ENCODE results near the gene DLEC1. TPM values are rescaled to one million over a fixed set of nuclear protein-coding genes. Genes with fewer than 3 reads are reported as not detected.

DLEC1 gene
- total RNA-seq, 1 experiment from 2014 or later, result not detected

GRCh38 chr3:38136777-38137614, 98.0 kb downstream of the DLEC1 start, which contains the start of gene ACAA1:
Gene ACAA1, minus strand, starts transcription at chr3:38137127. Its CDS starts 92 bp downstream, at chr3:38137035.
- DNase-seq (ENCODE audit: low spot score), result peak; percentile 99

GRCh38 chr3:38137615-38138348, 98.8 kb downstream of the DLEC1 start:
- no peak for DNase-seq (ENCODE audit: low spot score)

GRCh38 chr3:38138349-38139190, 99.6 kb downstream of the DLEC1 start, which contains the start of gene MYD88:
Gene MYD88, plus strand, starts transcription at chr3:38138661. Its CDS starts 40 bp downstream, at chr3:38138701.
- DNase-seq (ENCODE audit: low spot score), result no peak

- no peak for DNase-seq (ENCODE audit: low spot score)
Measured at GRCh38 chr3:38139191-38139590, 100.2 kb downstream of the DLEC1 start.

DNA sequence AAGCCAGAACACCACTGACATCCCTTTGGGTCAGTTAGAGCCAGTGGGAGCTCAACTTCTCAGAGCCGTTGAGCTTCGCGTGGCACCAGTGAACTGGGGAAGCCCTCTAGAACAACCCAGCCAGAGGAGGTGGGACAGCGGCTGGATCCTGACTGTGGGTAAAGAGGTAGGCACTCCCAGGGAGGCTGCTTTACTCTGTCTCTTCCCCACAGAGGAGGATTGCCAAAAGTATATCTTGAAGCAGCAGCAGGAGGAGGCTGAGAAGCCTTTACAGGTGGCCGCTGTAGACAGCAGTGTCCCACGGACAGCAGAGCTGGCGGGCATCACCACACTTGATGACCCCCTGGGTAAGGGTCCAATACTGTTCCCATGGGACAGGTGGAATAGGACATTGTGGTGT, 100.6 kb downstream of the DLEC1 start:
- no peak for DNase-seq (ENCODE audit: low spot score)

DNA sequence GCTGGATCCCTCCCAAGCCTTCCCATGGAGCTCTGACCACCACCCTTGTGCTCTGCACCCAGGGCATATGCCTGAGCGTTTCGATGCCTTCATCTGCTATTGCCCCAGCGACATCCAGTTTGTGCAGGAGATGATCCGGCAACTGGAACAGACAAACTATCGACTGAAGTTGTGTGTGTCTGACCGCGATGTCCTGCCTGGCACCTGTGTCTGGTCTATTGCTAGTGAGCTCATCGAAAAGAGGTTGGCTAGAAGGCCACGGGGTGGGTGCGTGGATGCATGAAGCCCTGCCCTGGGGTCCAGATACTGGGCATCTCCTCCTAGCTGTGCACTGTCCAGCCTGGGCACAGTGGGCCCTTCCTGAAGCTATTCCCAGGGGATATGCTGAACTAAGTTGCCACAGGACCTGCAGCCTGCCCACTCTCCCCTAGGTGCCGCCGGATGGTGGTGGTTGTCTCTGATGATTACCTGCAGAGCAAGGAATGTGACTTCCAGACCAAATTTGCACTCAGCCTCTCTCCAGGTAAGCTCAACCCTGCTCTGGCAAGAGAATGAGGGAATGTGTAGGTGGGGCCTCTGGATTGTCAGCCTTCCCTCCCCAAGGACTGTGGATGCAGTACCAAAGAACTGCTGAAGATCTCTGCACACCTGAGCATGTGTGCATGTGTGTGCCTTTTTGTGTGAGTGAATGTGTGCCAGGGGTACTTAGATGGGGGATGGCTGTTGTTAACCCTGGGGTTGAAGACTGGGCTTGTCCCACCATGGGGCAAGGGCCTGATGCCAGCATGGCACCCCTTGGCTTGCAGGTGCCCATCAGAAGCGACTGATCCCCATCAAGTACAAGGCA, 101.5 kb downstream of the DLEC1 start:
- no peak for DNase-seq (ENCODE audit: low spot score)

DNA sequence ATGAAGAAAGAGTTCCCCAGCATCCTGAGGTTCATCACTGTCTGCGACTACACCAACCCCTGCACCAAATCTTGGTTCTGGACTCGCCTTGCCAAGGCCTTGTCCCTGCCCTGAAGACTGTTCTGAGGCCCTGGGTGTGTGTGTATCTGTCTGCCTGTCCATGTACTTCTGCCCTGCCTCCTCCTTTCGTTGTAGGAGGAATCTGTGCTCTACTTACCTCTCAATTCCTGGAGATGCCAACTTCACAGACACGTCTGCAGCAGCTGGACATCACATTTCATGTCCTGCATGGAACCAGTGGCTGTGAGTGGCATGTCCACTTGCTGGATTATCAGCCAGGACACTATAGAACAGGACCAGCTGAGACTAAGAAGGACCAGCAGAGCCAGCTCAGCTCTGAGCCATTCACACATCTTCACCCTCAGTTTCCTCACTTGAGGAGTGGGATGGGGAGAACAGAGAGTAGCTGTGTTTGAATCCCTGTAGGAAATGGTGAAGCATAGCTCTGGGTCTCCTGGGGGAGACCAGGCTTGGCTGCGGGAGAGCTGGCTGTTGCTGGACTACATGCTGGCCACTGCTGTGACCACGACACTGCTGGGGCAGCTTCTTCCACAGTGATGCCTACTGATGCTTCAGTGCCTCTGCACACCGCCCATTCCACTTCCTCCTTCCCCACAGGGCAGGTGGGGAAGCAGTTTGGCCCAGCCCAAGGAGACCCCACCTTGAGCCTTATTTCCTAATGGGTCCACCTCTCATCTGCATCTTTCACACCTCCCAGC, 102.4 kb downstream of the DLEC1 start:
- DNase-seq (ENCODE audit: low spot score), result no peak

DNA sequence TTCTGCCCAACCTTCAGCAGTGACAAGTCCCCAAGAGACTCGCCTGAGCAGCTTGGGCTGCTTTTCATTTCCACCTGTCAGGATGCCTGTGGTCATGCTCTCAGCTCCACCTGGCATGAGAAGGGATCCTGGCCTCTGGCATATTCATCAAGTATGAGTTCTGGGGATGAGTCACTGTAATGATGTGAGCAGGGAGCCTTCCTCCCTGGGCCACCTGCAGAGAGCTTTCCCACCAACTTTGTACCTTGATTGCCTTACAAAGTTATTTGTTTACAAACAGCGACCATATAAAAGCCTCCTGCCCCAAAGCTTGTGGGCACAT, 102.9 kb downstream of the DLEC1 start:
- peak; percentile 80 for DNase-seq (ENCODE audit: low spot score)

DNA sequence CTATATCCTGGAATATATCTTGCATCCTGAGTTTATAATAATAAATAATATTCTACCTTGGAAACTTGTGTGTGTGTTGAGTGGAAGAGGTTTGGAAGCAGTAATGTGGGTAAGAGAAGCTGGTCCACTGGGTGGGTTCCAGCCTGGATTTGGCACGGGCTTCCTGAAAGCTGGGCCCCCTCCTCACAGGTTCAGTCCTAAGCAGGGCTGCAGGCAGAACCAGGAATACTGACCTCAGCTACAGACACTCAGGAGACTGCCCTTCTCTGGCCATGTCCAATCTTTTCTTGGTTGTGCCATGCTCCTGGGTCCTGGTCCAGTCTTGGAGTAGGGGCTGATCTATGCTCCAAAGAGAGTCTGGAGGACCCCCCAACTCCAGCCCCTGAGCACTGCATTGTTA, 104.0 kb downstream of the DLEC1 start:
- no peak for DNase-seq (ENCODE audit: low spot score)

GRCh38 chr3:38143511-38143910, 104.5 kb downstream of the DLEC1 start:
- no peak for DNase-seq (ENCODE audit: low spot score)

DNA sequence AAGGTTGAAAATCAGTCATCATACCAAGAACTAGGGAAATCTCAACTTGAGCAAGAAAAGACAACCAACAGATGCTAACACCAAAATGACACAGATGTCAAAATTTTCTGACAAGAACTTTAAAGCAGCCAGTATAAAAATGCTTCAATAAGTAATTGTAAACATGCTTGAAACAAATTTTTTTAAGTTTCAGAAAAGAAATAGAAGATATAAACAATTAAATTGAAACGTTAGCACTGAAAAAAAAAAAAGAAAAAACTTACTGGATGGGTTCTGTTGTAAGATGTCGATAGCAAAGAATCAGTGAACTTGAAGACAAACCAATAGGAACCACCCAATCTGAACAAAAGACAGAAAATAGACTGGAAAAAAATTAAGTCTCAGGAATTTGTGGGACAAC, 107.5 kb downstream of the DLEC1 start:
- no peak for DNase-seq (ENCODE audit: low spot score)

DNA sequence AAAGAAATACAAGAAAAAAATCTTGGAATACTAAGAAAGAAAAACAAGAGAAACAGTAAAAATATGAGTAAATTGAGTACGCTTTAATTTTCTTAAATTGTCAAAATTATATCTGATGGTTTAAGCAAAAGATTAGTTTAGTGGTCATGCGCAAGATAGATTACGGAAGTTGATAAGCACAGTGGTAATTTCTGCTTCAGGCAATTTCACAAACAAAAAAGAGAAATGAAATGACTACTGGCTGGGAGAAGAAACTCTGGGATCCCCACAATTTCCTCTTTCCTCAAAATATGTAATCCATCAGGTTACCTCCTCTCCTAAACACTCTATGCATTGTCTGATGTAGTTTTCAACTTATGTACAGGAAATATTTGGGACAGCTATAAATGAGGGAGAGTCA, 108.4 kb downstream of the DLEC1 start:
- no peak for DNase-seq (ENCODE audit: low spot score)

GRCh38 chr3:38148311-38148882, 109.4 kb downstream of the DLEC1 start:
- no peak for DNase-seq (ENCODE audit: low spot score)

GRCh38 chr3:38149708-38150107, 110.7 kb downstream of the DLEC1 start:
- no peak for DNase-seq (ENCODE audit: low spot score)

DNA sequence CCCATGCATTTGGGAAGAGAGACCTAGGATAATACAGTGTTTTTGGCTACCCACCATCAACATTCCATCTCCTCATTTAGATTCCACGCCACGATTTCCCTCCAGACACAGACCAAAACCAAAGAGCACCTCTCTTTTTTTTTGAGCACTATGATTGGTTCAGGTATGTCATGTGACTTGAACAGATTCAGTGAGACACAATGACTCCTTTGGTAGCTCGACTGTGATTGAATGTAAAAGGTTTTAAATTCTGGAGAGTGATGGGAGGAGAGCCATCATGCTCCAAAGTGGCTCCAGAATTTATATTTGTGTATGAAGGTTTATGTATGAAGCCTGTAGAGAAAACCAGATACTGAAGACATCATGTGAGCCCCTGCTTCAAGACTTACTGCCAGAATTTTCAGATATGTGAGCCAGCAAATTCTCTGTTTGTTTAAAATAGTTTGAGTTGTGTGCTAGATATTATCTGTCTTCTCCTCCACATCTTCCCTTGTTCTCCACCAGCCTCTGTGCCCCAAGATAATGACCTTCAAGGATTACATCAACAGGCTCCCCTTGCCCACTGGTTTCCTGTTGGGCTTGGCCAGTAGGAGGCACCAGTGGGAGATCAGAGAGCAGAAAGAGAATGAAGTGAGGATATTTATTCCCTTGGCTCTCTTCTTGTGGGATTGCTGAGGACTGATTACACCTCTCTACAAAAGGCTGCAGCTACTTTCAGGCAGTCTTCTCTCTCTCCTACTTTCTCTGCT, 111.9 kb downstream of the DLEC1 start:
- no peak for DNase-seq (ENCODE audit: low spot score)

GRCh38 chr3:38151667-38152265, 112.8 kb downstream of the DLEC1 start:
- DNase-seq (ENCODE audit: low spot score), result peak; percentile 79

- DNase-seq (ENCODE audit: low spot score), result no peak
Measured at GRCh38 chr3:38152609-38153008, 113.6 kb downstream of the DLEC1 start.

DNA sequence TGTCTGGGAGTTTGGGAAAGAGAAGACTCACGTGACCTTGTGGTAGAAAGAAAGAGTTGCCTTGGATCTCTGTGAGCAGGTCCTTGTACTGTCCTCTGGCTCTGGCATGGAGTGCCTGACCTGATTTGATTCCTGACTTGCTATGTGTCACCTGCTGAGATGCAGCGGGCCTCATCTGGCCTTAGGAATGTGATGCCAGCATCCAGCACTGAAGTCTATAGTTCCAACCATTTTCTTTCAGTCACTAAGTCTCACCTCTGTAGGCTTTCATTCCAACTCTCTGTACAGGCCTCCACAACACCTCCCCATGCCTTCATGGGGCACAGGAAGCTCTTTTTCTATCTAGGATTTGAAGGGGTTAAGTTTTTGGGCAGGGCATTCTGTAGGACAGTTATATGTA, 114.2 kb downstream of the DLEC1 start:
- DNase-seq (ENCODE audit: low spot score), result no peak

DNA sequence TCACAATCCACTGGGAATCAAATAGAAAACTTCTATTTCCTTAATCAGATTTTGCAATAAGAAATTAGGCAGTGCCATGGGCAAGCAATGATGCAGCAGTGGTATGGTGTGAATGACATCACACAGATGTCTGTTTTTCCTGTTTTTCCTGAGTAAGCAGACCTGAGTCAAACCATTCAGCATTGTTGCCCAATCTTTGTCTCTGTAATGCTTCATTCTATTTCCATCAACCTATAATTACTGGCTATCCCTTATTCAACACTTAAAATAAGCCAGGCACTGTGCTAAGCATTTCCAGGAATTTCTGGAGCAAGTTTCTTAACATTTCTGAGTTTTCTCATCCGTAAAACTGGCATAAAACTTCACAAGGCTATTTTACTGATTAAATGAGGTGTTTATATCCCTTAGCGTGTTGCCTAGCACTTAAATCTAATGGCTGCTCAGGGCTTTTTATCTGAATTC, 115.1 kb downstream of the DLEC1 start:
- peak; percentile 25 for DNase-seq (ENCODE audit: low spot score)
